PC-3 (cell line): ENCODE results near the gene CEP68. TPM values are rescaled to one million over a fixed set of nuclear protein-coding genes. Genes with fewer than 3 reads are reported as not detected.

Experiments used
- ATAC-seq: fragments of 200-7000 bp; cut with Tn5 transposase; 2 replicates; pipeline ENCODE4 v1.9.1; 2020; ENCODE audit warnings: mild to moderate bottlenecking, moderate library complexity
- BruUV-seq: library from RNA; stranded (reverse); fragments of 400-500 nt; replicated peaks from 2 replicates; lab custom pipeline; 2021; lab: Mats Ljungman, UMichigan
- CTCF ChIA-PET: fragments of 300-600 bp; sonication (Branson Sonifier 250); formaldehyde crosslinking; loops from one replicate; lab custom pipeline; 2022; ENCODE audit warnings: antibody characterized with exemption; lab: Charles Lee
- POLR2A ChIA-PET: fragments of 300-600 bp; sonication (Branson Sonifier 250); formaldehyde crosslinking; loops from one replicate; lab custom pipeline; 2022; ENCODE audit warnings: antibody characterized with exemption; ENCODE audit not compliant: unreplicated experiment; lab: Charles Lee
- DNase-seq: peaks from one replicate; pipeline ENCODE4 v3.0.0-alpha.2; 2015
- H2AFZ ChIP-seq: fragments of 300-600 bp; sonication (generic); 2 replicates; pipeline ENCODE4 v1.6.0; 2016; ENCODE audit warnings: antibody characterized with exemption, low read length
- H3F3A ChIP-seq: fragments of 300-600 bp; sonication (generic); one replicate; pipeline ENCODE4 v1.6.0; 2017; ENCODE audit warnings: antibody characterized with exemption, low read length, control low read depth, mild to moderate bottlenecking; ENCODE audit not compliant: unreplicated experiment
- H3K27ac ChIP-seq: fragments of 300-600 bp; sonication (generic); 2 replicates; pipeline ENCODE4 v1.5.1; 2016; ENCODE audit warnings: mild to moderate bottlenecking, low read length
- H3K27me3 ChIP-seq: fragments of 300-600 bp; sonication (generic); 2 replicates; pipeline ENCODE4 v1.6.1; 2016; ENCODE audit warnings: low read length, mixed read lengths
- H3K36me3 ChIP-seq: fragments of 300-600 bp; sonication (generic); 2 replicates; pipeline ENCODE4 v1.6.1; 2016; ENCODE audit warnings: low read depth, mixed run types, low read length, mixed read lengths
- H3K4me1 ChIP-seq: fragments of 300-600 bp; sonication (generic); 2 replicates; pipeline ENCODE4 v1.5.1; 2016; ENCODE audit warnings: low read length; ENCODE audit not compliant: insufficient read depth
- H3K4me2 ChIP-seq: fragments of 300-600 bp; sonication (generic); 2 replicates; pipeline ENCODE4 v1.6.0; 2016; ENCODE audit warnings: low read length
- H3K4me3 ChIP-seq: fragments of 300-600 bp; sonication (generic); 2 replicates; pipeline ENCODE4 v1.5.1; 2016; ENCODE audit warnings: mild to moderate bottlenecking, low read length, mixed read lengths
- H3K79me2 ChIP-seq: fragments of 300-600 bp; sonication (generic); 2 replicates; pipeline ENCODE4 v1.6.1; 2017; ENCODE audit warnings: low read length, mixed read lengths
- H3K9ac ChIP-seq: fragments of 300-600 bp; sonication (generic); 2 replicates; pipeline ENCODE4 v1.6.0; 2016; ENCODE audit warnings: mild to moderate bottlenecking, low read length
- H3K9me2 ChIP-seq: fragments of 300-600 bp; sonication (generic); replicated peaks from 2 replicates; pipeline ENCODE4 v1.6.1; 2016; ENCODE audit warnings: mixed run types, low read length, mixed read lengths
- H3K9me3 ChIP-seq: fragments of 300-600 bp; sonication (generic); 2 replicates; pipeline ENCODE4 v1.6.1; 2016; ENCODE audit warnings: low read length, mixed read lengths
- H4K20me1 ChIP-seq: fragments of 300-600 bp; sonication (generic); 2 replicates; pipeline ENCODE4 v1.6.1; 2016; ENCODE audit warnings: low read length, mixed read lengths
- EZH2 ChIP-seq: fragments of 300-600 bp; sonication (generic); IDR thresholded peaks from one replicate; pipeline ENCODE4 v1.6.1; 2017; ENCODE audit warnings: antibody characterized with exemption, mild to moderate bottlenecking, low read length; ENCODE audit not compliant: unreplicated experiment
- EZH2phosphoT487 ChIP-seq: fragments of 300-600 bp; sonication (generic); IDR thresholded peaks from 2 replicates; pipeline ENCODE4 v1.6.1; 2018; ENCODE audit warnings: mild to moderate bottlenecking, antibody characterized with exemption, low read length, borderline replicate concordance
- intact Hi-C: fragments of 100-400 bp; cut with micrococcal nuclease; formaldehyde crosslinking; loops from 2 replicates; pipeline ENCODE4 v1.9.0; 2023
- total RNA-seq: library from RNA; depleted of rRNA; stranded (reverse); fragments of >200 nt; gene quantifications from 2 replicates; pipeline ENCODE4 v1.2.3, GENCODE V29; 2014
- TF ChIP-seq, protein P1 (sequence below): fragments of 300-600 bp; sonication (generic); conservative IDR thresholded peaks from 2 replicates; pipeline ENCODE4 v1.5.1; 2017; ENCODE audit warnings: antibody characterized with exemption, low read depth, mild to moderate bottlenecking, low read length

The CEP68 gene
- total RNA-seq, 1 experiment from 2014 or later = 3.4 TPM

DNA sequence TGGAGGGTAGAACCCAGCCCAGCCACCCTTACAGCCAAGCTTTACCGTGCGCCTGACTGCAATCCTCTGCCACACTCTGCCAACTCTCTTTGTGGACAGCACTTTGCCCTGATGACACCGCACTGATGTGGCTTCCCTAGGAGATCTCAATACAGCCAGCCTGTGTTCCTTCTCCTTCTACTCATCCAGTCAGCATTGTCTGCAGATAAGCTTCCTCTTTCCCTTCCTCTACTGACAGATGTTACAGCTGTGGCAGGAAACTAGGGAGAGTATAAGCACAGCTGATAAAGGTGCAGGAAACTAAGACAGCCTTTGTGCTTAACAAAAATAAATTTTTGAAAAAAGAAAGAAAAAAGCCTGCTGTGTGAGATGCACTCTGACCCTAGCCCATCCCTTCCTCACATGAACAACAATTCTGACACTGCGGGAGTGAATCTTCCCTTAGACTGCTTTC, 25.0 kb downstream of the CEP68 start:
- Histone ChIP-seq H3K9ac (no peak overlapping the region), H3K9me3 (no peaks in the 10 kb centered on the region), H3K79me2 (no peaks in the 10 kb centered on the region), H3K4me3 (no peak overlapping the region), H3K4me2 (no peak overlapping the region), H3F3A (no peaks in the 10 kb centered on the region), H3K4me1 (peaks cover 5% of the 10 kb centered on the region), H4K20me1 (no peaks in the 10 kb centered on the region), H3K27ac (no peak overlapping the region), H2AFZ (no peak overlapping the region), H3K27me3 (no peaks in the 10 kb centered on the region), H3K36me3 (peaks cover 44% of the 10 kb centered on the region), H3K9me2 (no peaks in the 10 kb centered on the region)
- no TSS peak for BruUV-seq
- DNase-seq = no peak
- intact Hi-C loops = no loop called here
- ChIA-PET POLR2A (no interaction called here), CTCF (no interaction called here)
- ATAC-seq = no peak
- TF ChIP-seq EZH2 = no peak
- TF ChIP-seq, protein P1, sequence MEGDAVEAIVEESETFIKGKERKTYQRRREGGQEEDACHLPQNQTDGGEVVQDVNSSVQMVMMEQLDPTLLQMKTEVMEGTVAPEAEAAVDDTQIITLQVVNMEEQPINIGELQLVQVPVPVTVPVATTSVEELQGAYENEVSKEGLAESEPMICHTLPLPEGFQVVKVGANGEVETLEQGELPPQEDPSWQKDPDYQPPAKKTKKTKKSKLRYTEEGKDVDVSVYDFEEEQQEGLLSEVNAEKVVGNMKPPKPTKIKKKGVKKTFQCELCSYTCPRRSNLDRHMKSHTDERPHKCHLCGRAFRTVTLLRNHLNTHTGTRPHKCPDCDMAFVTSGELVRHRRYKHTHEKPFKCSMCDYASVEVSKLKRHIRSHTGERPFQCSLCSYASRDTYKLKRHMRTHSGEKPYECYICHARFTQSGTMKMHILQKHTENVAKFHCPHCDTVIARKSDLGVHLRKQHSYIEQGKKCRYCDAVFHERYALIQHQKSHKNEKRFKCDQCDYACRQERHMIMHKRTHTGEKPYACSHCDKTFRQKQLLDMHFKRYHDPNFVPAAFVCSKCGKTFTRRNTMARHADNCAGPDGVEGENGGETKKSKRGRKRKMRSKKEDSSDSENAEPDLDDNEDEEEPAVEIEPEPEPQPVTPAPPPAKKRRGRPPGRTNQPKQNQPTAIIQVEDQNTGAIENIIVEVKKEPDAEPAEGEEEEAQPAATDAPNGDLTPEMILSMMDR = no peak
- TF ChIP-seq EZH2phosphoT487 = no peak

DNA sequence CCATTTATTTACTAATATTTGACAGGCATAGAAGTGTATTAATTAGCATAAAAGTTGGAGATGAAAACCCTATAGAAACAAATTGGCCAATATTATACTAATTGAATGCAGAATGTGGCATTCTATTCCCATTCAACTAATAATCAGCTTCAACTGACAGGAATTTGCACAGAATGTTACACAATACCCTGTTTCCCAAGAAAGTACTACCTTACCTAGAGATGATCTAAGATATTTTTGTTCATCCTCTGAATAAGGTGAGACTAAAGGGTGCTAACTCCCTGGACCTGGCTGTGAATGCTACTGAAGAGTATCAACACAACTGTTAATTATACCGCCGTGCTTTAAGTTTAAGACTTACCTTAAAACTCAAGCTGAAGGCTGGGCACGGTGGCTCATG, 28.9 kb downstream of the CEP68 start:
- H3K36me3 ChIP-seq = peaks cover 75% of the 10 kb centered on the region
- H3K4me3 ChIP-seq = no peak overlapping the region
- no peaks in the 10 kb centered on the region for H3K27me3 ChIP-seq
- BruUV-seq = no TSS peak
- CTCF ChIA-PET = no interaction called here
- H2AFZ ChIP-seq = no peak overlapping the region
- H3K27ac ChIP-seq = no peak overlapping the region
- no peaks in the 10 kb centered on the region for H3K9me3 ChIP-seq
- H4K20me1 ChIP-seq = no peaks in the 10 kb centered on the region
- TF ChIP-seq, protein P1 = no peak
- TF ChIP-seq EZH2phosphoT487 (no peak), EZH2 (no peak)
- ATAC-seq (no peak), DNase-seq (no peak)
- no peak overlapping the region for H3K4me2 ChIP-seq
- H3K4me1 ChIP-seq = no peaks in the 10 kb centered on the region
- no peaks in the 10 kb centered on the region for H3F3A ChIP-seq
- intact Hi-C loops = no loop called here
- H3K79me2 ChIP-seq = peaks cover 4% of the 10 kb centered on the region; the same call in 1 of the 2 replicates
- no peaks in the 10 kb centered on the region for H3K9me2 ChIP-seq
- POLR2A ChIA-PET = no interaction called here
- no peak overlapping the region for H3K9ac ChIP-seq

DNA sequence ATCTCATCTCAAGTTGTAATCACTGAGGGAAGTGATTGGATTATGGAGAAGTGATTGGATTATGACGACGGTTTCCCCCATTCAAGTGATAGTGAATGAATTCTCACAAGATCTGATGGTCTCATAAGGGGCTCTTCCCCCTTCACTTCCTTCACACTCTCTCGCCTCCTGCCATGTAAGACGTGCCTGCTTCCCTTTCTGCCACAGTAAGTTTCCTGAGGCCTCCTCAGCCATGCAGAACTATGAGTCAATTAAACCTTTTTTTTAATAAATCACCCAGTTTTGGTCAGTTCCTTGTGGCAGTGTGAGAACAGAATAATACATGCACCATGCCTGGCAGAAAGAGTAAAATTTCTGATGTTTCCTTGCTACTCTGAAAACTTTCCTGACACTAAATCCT, 36.6 kb downstream of the CEP68 start:
- peaks cover 64% of the 10 kb centered on the region for H3K36me3 ChIP-seq
- no peak overlapping the region for H3K27ac ChIP-seq
- DNase-seq (no peak), ATAC-seq (no peak)
- no peak overlapping the region for H3K4me3 ChIP-seq
- H3K4me1 ChIP-seq = no peaks in the 10 kb centered on the region
- no peaks in the 10 kb centered on the region for H3K27me3 ChIP-seq
- no TSS peak for BruUV-seq
- no peak for TF ChIP-seq EZH2
- TF ChIP-seq, protein P1 = no peak
- TF ChIP-seq EZH2phosphoT487 = no peak
- H3K9ac ChIP-seq = no peak overlapping the region
- no peaks in the 10 kb centered on the region for H3K9me2 ChIP-seq
- POLR2A ChIA-PET = no interaction called here
- H3K79me2 ChIP-seq = peaks cover 39% of the 10 kb centered on the region
- H3F3A ChIP-seq = no peaks in the 10 kb centered on the region
- CTCF ChIA-PET = no interaction called here
- intact Hi-C loops = no loop called here
- H4K20me1 ChIP-seq = peaks cover 18% of the 10 kb centered on the region
- H2AFZ ChIP-seq = no peak overlapping the region
- no peak overlapping the region for H3K4me2 ChIP-seq
- no peaks in the 10 kb centered on the region for H3K9me3 ChIP-seq
